ENCODE results near the gene GLYAT. TPM values are rescaled to one million over a fixed set of nuclear protein-coding genes. Genes with fewer than 3 reads are reported as not detected.
"Not testable (repeated sequence)": the region's sequence is repeated elsewhere in the genome, so short reads cannot be mapped to it uniquely, and the experiment has no call there.

GLYAT gene
- total and polyA plus RNA-seq, 2 donors from 2014 or later, result 57.8 to 480 TPM

GRCh38 chr11:58691675-58692074 lies 40.1 kb downstream of the GLYAT start:
- intact Hi-C loops (cut with DNase I), result no loop called here
- TF ChIP-seq CTCF (IDR thresholded peaks at IDR 0.05; ENCODE audit: borderline replicate concordance, extremely low read depth, insufficient read depth), result no peak
- Histone ChIP-seq H3K27me3 (ENCODE audit: control insufficient read depth, insufficient read depth, low read length) (no peaks in the 10 kb centered on the region), H3K36me3 (ENCODE audit: control insufficient read depth in 2 of 3, insufficient read depth in 3 of 3, low read length in 3 of 3) (no peaks in the 10 kb centered on the region), H3K9ac (ENCODE audit: low read length in 3 of 3) (no peak overlapping the region), H3K27ac (ENCODE audit: low read depth in 2 of 2, low read length in 2 of 2) (no peak overlapping the region), H3K4me3 (ENCODE audit: low read length in 3 of 3) (no peak overlapping the region), H3K4me1 (ENCODE audit: control insufficient read depth in 2 of 3, insufficient read depth in 2 of 3, low read depth in 1 of 3, low read length in 3 of 3) (no peaks in the 10 kb centered on the region), H3K9me3 (ENCODE audit: control insufficient read depth in 2 of 3, insufficient read depth in 1 of 3, low read length in 3 of 3) (no peaks in the 10 kb centered on the region)
- DNase-seq, result no peak
- FAIRE-seq, result no peak

- H3K4me3 ChIP-seq (ENCODE audit: low read length in 3 of 3), result no peak overlapping the region
- no peak overlapping the region for H3K9ac ChIP-seq (ENCODE audit: low read length in 3 of 3)
- FAIRE-seq, result no peak
- H3K36me3 ChIP-seq (ENCODE audit: control insufficient read depth in 2 of 3, insufficient read depth in 3 of 3, low read length in 3 of 3), result no peaks in the 10 kb centered on the region
- no peak overlapping the region for H3K27ac ChIP-seq (ENCODE audit: low read depth in 2 of 2, low read length in 2 of 2)
- no peaks in the 10 kb centered on the region for H3K4me1 ChIP-seq (ENCODE audit: control insufficient read depth in 2 of 3, insufficient read depth in 2 of 3, low read depth in 1 of 3, low read length in 3 of 3)
- intact Hi-C loops (cut with DNase I), result no loop called here
- no peak for TF ChIP-seq CTCF (IDR thresholded peaks at IDR 0.05; ENCODE audit: borderline replicate concordance, extremely low read depth, insufficient read depth)
- DNase-seq, result no peak
- no peaks in the 10 kb centered on the region for H3K9me3 ChIP-seq (ENCODE audit: control insufficient read depth in 2 of 3, insufficient read depth in 1 of 3, low read length in 3 of 3)
- H3K27me3 ChIP-seq (ENCODE audit: control insufficient read depth, insufficient read depth, low read length), result no peaks in the 10 kb centered on the region
Measured at GRCh38 chr11:58688789-58689503, 42.8 kb downstream of the GLYAT start.

GRCh38 chr11:58685973-58686722 lies 45.6 kb downstream of the GLYAT start:
- H3K27ac ChIP-seq (ENCODE audit: low read depth in 2 of 2, low read length in 2 of 2), result no peak overlapping the region
- FAIRE-seq, result no peak
- no peak for TF ChIP-seq CTCF (IDR thresholded peaks at IDR 0.05; ENCODE audit: borderline replicate concordance, extremely low read depth, insufficient read depth)
- no peaks in the 10 kb centered on the region for H3K36me3 ChIP-seq (ENCODE audit: control insufficient read depth in 2 of 3, insufficient read depth in 3 of 3, low read length in 3 of 3)
- no peak for DNase-seq
- H3K27me3 ChIP-seq (ENCODE audit: control insufficient read depth, insufficient read depth, low read length), result no peaks in the 10 kb centered on the region
- peaks cover 0 to 4% (median 0%) of the 10 kb centered on the region in 3 donors for H3K9me3 ChIP-seq (ENCODE audit: control insufficient read depth in 2 of 3, insufficient read depth in 1 of 3, low read length in 3 of 3)
- no peak overlapping the region for H3K9ac ChIP-seq (ENCODE audit: low read length in 3 of 3)
- intact Hi-C loops (cut with DNase I), result no loop called here
- no peaks in the 10 kb centered on the region for H3K4me1 ChIP-seq (ENCODE audit: control insufficient read depth in 2 of 3, insufficient read depth in 2 of 3, low read depth in 1 of 3, low read length in 3 of 3)
- no peak overlapping the region for H3K4me3 ChIP-seq (ENCODE audit: low read length in 3 of 3)

- H3K9me3 ChIP-seq (ENCODE audit: control insufficient read depth in 2 of 3, insufficient read depth in 1 of 3, low read length in 3 of 3); DNase-seq; H3K27ac ChIP-seq (ENCODE audit: low read depth in 2 of 2, low read length in 2 of 2); H3K36me3 ChIP-seq (ENCODE audit: control insufficient read depth in 2 of 3, insufficient read depth in 3 of 3, low read length in 3 of 3); intact Hi-C loops (cut with DNase I); H3K4me3 ChIP-seq (ENCODE audit: low read length in 3 of 3); FAIRE-seq; H3K9ac ChIP-seq (ENCODE audit: low read length in 3 of 3); H3K27me3 ChIP-seq (ENCODE audit: control insufficient read depth, insufficient read depth, low read length); H3K4me1 ChIP-seq (ENCODE audit: control insufficient read depth in 2 of 3, insufficient read depth in 2 of 3, low read depth in 1 of 3, low read length in 3 of 3): not testable (repeated sequence)
Measured at GRCh38 chr11:58682660-58683059, 49.1 kb downstream of the GLYAT start.

- Histone ChIP-seq H3K27ac (ENCODE audit: low read depth in 2 of 2, low read length in 2 of 2) (peak overlapping the region in 1 of 2 donors; percentile 16), H3K4me1 (ENCODE audit: control insufficient read depth in 2 of 3, insufficient read depth in 2 of 3, low read depth in 1 of 3, low read length in 3 of 3) (peaks cover 0 to 15% (median 6%) of the 10 kb centered on the region in 3 donors)
- H3K27me3 ChIP-seq (ENCODE audit: control insufficient read depth, insufficient read depth, low read length); H3K9me3 ChIP-seq (ENCODE audit: control insufficient read depth in 2 of 3, insufficient read depth in 1 of 3, low read length in 3 of 3); intact Hi-C loops (cut with DNase I); FAIRE-seq; H3K9ac ChIP-seq (ENCODE audit: low read length in 3 of 3); H3K36me3 ChIP-seq (ENCODE audit: control insufficient read depth in 2 of 3, insufficient read depth in 3 of 3, low read length in 3 of 3); DNase-seq; H3K4me3 ChIP-seq (ENCODE audit: low read length in 3 of 3): not testable (repeated sequence)
Measured at GRCh38 chr11:58677536-58677935, 54.2 kb downstream of the GLYAT start.

All from kidney (tissue), 14 donors.